Prostate gland (tissue), 2 donors: Measurements from ENCODE around the gene SCAPER.

ENCODE experiments used
- CTCF ChIP-seq, 4 experiments: fragments of 200-600 bp in 2 of 4; fragments of 450-650 bp in 2 of 4; sonication (generic) in 2 of 4; IDR thresholded peaks; 1 replicate in 3 of 4; 2 replicates in 1 of 4; pipeline ENCODE4 v1.5.1; 2016 to 2019; ENCODE audit warnings: antibody characterized with exemption in 4 of 4, mild to moderate bottlenecking in 2 of 4, moderate library complexity in 2 of 4
- POLR2AphosphoS5 ChIP-seq: sonication (generic); formaldehyde crosslinking; IDR thresholded peaks from one replicate; pipeline ENCODE4 v1.6.1; 2017; ENCODE audit warnings: antibody characterized with exemption

DNA sequence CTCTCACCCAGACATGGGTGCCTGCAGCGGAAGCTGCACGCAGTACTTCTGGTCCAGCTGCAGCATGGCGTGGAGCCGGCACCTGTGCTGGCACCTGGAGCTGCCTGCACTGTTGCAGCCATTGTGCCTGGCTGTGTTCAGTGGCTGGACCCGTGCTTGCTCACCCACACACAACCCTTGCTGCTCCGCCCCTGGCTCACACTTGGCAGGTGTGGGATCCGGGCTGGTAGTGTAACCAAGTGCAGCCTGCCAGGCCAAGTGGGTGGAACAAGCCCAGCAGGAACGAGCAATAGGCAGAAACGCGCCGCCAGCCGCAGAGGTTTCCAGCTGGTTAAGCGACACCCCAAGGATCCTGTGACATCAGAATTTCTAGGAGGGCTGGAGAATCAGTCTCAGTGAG is 11.2 kb upstream of the SCAPER start:
- TF ChIP-seq POLR2AphosphoS5 (no peak), CTCF (IDR thresholded peaks at IDR 0.05) (no peak)
